NAMALWA (cell line): ENCODE results near the gene CD72.
"Not testable (repeated sequence)": the region's sequence is repeated elsewhere in the genome, so short reads cannot be mapped to it uniquely, and the experiment has no call there.

Source experiments
- DNase-seq: peaks from one replicate; pipeline ENCODE4 v3.0.0-alpha.2; 2015; ENCODE audit warnings: low spot score

Gene CD72

DNA sequence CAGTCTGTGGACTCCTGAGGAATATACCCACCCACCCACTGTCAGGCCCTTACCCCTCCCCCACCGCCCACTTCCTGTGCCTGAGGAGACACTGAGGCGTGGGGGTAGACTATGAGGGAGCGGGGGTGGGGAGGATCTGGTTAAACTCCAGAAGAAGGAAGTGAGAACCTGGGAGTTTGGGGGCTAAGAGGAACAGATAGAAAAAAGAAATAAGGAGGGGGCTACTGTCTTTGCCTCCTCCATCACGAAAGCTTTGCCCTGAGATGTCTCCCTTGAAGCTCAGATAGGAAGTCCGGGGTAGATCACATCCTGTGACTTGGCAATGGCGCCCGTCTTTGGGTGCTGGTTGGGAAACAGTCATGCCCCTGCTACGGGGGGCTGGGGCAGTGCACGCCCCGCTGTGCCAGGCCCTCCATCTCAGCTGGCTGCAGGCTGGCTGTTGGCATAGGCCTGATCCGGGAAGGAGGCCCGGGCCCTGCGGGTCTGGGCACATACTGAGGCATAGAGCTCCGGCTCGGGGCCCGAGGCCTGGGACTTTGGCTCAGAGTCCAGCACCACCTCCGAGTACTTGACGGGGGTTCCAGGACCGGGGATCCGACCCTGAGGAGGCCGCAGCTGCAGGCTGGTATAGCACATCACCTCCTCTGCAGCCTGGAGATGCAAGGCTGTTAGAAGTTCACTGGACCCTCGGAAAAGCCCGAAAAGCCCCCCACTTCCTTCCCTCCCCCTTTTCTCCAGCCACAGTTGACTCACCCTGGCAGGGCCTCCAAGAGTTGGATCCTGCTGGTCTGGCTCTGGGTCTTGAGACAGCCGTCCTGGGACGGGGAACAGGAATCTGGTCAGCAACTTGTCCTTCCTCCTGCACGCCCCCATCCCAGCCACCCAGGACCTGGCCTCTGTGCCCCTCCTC is 31.5 kb upstream of the CD72 start:
- peak; percentile 49 for DNase-seq

DNA sequence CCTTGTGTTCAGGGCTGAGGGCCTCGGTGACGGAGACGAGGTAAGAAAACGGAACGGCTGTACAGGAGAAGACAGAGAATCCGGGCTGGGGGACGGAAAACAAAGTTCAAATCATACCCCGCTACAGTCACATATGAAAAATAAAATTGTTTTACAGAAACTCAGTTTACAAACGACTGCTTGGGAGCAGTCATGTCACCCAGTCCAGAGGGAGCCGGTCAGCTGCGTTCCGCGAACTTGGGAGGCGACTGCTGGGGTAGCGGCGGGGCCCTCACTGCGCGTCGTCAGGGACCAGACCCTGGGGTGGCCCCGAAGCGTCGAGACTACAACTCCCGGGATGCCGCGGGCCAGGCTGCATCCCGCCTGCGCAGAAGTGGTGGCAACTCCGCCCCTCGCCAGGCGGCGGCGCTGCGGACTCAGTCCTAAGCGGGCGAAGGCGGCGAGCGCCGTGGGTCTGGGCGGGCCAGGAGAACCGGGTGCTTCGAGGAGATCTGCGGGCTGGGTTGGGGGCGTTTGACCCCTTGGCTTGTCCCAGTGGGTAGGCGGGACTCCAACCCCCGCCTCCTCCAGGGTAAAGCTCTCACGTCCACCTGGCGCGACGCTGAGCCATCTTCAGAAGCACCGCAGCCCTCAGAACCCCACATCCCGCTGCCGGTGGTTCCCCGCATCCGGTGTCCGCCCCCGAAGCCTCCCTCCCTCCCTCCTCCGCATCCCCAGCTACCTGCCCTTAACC is 28.5 kb upstream of the CD72 start:
- peak; percentile 94 for DNase-seq

DNA sequence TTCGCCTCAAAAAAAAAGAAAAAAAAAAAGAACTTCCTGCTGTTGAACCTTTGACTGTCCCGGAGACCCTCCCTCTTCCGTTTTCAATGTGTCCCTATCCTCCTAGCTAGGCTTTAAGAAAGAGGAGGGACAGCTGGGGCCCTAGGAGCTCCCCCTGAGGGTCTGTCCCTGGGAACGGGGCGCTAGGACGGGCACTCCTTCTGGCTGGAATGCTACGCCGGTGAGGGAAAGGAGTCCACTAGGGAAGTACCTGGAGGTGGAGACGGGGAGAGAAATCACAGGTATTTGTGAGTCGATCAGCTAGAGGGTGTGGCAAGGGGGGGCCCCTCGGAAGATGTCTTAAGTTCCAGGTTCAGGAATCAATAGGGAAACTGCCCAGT is 27.9 kb upstream of the CD72 start:
- DNase-seq, result peak; percentile 50

DNA sequence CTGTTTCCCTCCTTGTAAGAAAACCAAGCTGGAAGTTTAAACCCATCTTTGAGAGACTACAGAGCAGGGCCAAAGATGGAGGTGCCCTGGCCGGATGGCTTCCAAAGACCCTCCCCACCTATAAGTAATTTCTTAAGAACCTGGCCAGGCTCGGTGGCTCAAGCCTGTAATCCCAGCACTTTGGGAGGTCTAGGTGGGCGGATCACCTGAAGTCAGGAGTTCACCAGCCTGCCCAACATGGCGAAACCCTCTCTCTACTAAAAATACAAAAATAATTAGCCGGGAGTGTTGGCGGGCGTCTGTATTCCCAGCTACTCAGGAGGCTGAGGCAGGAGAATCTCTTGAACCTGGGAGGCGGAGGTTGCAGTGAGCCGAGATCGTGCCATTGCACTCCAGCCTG is 27.5 kb upstream of the CD72 start:
- DNase-seq, result not testable (repeated sequence)

DNA sequence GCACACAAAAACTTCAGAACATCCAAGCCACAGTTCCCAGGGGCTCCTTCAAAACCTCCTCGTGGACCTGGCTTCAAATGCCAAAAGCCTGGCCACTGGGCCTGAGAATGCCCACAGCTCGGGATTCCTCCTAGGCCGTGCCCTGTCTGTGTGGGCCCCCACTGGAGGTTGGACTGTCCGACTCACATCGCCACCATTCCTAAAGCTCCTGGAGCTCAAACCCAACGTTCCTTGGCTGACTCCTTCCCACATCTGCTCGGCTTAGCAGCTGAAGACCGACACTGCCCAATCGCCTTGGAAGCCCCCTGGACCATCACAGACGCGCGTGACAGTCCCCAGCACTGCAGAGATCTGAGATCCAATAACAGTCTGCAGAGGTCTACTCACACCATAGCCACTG is 24.8 kb upstream of the CD72 start:
- no peak for DNase-seq

DNA sequence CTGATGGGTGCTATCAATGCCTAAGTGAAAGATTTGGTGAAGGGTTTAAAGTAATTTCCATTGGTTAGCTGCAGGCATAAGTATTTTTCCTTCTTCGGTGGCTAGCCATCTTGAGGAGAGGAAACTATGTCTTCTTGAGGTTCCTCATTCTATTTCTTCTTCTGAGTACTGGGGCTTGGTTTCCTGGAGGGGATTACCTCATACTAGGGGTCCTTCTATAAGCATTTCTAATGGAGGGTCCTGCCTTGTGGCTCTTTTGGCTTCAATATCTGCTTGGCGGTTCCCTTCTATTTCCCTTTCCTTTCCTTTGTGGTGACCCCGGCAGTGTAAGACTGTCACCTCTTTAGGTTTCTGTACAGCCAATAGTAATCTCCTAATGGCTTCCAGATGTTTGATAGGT is 23.3 kb upstream of the CD72 start:
- not testable (repeated sequence) for DNase-seq

DNA sequence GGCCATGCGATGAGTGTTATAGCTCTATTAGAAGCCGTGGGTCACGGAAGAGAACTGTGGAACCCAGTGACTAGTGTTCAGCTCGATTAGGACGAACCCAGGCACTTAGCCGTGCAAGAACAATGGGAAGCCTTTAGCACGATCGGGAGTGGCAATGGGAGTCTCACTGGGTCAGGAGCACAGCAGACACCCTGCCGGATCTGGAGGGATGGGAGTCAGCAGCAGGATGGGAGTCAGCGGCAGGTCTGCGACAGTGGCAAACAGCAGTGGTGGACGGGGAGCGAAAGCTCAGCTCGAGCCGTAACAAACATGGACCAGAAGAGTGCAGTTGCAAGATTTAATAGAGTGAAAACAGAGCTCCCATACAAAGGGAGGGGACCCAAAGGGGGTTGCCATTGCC is 22.2 kb upstream of the CD72 start:
- DNase-seq, result not testable (repeated sequence)

DNA sequence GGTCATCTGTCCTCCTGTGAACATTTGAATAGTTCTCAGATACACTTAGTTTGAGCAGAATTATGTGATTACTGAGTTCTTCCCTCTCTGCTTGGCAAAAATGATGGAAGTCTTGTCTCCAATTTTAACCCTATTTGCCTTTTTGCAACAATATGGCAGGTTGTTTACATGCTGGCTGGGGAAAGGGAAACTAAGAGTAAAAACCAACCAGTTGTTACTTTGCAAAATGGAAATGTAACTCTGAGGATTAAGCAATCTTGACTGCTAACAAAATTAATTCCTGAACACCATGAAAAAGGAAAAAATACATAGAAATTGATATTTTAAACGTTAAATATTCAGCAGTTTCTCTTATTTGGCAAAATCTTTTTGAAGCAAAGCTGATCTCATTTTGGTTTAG is 21.4 kb upstream of the CD72 start:
- DNase-seq, result no peak

DNA sequence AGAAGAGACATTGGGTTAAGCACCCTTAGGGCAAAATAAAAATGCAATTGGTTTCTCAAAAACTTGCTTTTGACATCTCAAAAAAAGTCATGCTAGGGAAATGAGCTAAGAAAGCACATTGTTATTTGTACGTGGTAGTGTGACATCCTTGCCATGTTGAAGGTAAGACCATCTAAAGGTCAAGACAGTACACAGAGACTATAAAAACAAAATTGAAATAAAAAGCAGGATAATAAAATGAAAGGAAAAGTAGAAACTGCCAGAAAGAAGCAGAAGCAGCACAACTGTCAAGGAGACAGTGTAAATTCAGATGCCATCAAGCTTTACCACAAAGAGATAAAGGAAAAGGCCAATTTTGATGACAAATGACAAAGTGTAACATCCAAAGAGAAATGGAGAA is 21.0 kb upstream of the CD72 start:
- not testable (repeated sequence) for DNase-seq

DNA sequence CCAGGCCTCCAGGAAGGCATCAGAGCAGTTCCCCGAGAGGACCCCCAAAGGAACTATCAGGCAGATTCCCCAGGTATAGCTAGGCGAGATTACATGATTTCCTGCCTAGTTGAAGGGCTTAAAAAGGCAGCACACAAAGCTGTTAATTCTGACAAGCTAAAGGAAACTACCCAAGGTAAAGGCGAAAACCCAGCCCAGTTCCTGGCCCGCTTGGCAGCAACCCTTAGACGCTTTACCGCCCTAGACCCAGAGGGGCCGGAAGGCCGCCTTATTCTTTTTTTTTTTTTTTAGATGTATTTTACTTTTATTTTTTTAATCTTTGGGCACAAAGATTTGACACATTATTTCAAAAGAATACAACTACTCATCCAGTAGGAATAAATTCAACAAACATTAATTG is 20.5 kb upstream of the CD72 start:
- DNase-seq, result peak; percentile 53

DNA sequence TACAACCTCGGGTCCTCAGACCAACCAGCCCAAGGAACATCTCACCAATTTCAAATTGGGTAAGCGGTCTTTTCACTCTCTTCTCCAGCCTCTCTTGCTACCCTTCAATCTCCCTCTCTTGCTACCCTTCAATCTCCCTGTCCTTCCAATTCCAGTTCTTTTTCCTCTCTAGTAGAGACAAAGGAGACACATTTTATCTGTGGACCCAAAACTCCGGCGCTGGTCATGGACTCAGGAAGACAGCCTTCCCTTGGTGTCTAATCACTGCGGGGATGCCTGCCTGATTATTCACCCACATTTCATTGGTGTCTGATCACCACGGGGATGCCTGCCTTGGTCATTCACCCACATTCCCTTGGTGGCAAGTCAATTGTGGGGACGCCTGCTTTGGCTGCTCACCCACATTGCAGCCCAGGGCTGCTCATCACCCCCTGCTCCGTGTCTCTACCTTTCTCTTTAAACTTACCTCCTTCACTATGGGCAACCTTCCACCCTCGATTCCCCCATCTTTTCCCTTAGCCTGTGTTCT is 19.3 kb upstream of the CD72 start:
- DNase-seq, result not testable (repeated sequence)

DNA sequence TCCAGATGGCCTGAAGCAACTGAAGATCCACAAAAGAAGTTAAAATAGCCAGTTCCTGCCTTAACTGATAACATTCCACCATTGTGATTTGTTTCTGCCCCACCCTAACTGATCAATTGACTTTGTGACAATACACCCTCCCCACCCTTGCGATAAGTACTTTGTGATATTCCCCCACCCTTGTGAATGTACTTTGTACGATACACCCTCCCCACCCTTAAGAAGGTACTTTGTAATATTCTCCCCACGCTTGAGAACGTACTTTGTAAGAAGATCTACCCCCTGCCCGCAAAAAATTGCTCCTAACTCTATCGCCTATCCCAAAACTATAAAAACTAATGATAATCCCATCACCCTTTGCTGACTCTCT is 18.6 kb upstream of the CD72 start:
- not testable (repeated sequence) for DNase-seq

DNA sequence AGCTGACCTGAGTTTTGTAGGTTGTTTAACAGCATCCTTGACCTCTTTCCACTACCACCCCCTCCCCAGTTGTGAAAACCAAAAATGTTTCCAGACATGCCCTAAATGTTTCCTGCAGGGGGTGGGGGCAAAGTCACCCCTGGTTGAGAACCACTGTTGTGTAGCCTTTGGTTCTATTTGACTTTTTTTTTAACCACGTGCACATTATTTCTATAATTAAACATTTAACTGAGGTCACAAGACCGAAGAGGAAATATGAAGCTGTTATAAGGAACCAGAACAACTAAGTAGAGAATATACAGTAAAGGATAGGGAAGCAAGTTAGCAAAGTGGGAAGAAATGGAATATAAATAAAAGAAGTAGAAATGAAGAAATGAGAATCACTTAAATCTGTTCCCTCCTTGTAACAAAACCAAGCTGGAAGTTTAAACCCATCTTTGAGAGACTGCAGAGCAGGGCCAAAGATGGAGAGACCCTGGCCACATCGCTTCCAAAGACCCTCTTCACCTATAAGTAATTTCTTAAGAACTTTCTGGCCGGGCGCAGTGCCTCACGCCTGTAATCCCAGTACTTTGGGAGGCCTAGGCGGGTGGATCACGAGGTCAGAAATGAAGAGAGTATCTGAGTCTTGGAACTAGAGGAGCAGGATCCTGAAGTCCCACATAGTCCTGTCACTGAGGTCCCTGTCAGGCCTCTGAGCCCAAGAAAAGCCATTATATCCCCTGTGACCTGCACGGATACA is 18.1 kb upstream of the CD72 start:
- peak; percentile 78 for DNase-seq

DNA sequence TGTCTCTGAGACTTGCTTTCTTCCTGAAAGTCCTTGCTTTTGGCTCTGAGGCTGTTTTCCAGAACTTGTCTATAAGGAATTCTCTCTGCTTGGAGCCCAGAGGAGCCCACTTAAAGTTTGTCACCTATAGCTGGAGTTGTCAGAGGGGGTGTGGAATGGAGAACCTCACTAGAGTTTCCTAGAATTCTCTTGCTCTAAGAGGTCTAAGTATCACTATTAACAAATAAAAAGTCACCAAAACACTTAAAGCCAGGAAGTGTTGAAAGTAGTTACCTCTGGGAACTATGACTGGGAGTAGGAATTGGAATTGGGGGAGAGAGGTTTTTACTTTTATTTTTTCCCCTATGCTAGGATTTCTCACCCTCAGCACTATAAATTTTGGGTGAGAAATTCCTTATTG is 17.5 kb upstream of the CD72 start:
- no peak for DNase-seq

DNA sequence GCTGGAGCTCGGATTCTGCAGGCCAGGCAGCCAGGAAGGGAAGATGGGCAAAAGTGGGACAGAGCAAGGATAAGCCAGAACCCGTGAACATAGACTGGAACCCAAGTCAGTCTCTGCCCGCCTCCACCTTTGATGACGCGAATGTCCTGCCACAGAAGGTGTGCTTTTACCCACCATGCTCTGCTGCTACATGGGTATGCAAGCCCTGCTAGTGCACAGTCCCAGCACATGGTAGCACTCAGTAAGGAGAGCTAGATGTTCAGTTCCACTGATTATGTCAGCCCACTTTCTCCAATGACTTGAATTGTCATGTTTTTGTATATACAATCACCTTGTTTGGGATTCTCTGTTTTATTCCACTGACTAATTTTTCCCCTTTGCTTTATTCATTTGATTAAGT is 11.4 kb upstream of the CD72 start:
- DNase-seq, result no peak

DNA sequence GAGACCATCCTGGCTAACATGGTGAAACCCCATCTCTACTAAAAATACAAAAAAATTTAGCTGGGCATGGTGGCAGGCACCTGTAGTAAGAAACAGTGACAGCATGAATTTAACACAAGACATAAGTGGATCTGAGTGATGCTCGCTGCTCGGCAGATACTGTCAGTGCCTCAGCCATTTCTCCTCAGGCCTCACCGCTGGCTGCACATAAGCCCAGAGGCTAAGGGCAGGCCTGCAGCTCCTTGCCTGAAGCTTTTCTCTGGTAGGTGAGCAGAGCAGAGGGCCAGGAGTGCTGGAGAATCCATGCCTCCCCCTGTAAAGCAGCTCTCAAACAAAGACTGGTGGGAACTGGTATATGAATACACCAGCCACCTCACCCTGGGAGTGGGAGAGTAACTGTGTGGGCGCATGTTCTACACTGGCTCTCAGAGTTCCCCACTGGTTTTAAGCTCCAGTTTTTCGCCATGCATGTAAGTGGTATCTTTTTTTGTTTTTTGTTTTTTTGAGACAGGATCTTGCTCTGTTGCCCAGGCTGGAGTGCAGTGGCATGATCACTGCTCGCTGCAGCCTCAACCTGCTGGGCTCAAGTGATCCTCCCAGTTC is 10.3 kb upstream of the CD72 start:
- no peak for DNase-seq

DNA sequence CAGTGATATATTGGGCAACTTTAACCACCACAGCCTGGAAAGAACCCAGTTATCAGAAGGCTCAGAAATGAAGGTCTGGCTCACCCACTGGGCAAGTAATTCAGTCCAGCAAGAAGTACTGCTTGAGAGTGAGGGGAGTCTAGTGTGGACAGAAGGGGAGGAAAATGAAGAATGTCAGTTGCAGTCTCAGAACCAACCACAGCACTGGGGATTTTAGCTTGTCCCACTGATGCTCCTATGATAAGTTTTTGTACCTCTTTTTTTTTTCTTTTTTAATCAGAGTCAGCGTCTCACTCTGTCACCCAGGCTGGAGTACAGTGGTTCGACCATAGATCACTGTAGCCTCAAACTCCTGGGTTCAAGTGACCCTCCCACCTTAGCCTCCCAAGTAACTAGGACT is 9.4 kb upstream of the CD72 start:
- DNase-seq, result peak; percentile 1

DNA sequence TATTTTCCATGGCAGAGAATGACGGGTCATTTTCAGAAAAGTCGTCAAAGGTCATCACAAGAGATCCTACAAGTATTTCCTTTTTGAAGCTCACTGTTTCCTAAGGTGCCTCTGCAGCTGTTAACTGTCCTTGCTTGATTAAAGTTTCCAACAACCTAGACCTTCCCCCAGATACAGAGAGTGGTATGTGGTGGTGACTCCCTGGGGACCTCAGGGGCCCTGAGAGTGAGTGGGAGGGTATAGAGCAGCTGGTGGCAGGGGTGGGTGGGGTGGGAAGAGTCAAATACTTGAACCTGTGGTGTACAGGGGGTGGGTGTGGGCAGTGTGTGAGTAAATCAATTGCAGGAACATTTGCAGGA is 1.6 kb upstream of the CD72 start:
- DNase-seq, result no peak

DNA sequence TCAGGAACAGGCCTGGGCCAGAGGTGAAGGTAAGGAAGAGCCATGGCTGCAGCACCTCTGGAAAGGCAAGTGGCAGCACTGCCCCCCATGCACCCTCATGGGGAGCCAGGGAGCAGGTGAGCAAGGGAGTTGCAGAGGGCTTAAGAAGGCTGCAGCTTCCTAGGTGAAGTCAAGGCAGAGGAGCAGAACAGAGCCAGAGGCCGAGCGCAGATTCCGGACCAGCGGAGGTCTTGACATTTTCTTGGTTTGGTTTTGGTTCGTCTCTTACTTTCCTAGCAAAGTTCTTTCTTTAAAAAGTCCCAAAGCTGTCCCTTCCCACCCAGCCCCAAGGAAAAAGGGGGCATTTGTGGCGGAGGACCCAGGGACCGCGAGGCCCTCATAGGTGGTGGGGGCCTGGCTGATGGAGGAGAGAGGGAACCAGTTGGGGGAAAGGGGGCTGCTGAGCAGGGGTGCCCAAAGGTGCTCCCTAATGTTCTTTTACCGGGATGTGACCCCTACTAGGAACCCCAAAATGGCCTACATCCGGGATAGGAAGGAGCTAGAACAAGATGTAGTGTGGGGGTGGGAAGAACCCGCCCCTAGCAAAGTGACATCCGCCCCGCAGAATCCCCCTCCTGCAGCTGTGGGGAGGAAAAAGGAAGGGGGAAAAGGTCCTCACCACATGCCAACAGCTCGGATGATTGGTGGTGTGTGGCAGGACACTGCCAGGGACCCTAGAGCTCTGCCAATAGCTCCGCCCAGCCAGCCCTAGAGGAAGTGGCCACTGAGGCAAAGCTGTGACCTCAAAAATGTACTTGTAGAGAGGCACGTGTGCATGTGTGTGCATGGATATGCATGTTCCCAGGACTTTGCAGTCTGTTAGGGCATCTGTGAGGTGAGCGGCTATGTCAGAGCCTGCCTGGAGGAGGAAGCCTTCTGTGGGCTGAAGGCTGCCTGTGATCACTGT is 914 bp upstream of the CD72 start:
- DNase-seq, result peak; percentile 96

DNA sequence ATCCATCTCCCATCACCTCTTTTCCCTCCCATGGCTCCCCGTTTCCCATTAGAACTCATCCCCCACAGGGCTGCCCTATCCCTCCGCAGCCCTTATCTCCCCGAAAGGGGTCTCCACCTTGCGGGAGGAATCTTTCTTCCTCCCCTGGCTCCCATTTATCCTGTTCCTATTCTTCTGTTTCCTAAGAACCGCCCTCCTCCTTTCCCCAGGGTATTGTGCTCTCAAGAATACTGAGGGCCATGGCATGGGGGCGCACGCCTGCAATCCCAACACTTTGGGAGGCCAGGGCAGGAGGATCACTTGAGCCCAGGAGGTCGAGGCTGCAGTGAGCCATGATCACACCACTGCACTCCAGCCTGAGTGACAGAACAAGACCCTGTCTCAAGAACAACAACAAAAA is 665 bp downstream of the CD72 start:
- no peak for DNase-seq
